CD14-positive monocyte (primary cell): ENCODE measurements around the gene ARL13B. TPM values are rescaled to one million over a fixed set of nuclear protein-coding genes. Genes with fewer than 3 reads are reported as not detected.

Source experiments
- DNase-seq, 3 donors: peaks; one replicate each; pipeline ENCODE4 v3.0.0-alpha.2; 2011 to 2022
- H2AFZ ChIP-seq: 2 replicates; pipeline ENCODE4 v1.6.0; 2012; ENCODE audit warnings: mild to moderate bottlenecking, low read depth, low read length, inconsistent platforms; ENCODE audit not compliant: insufficient read depth, poor library complexity, severe bottlenecking
- H3K27ac ChIP-seq, 2 donors: 1 replicate in 1 of 2; 2 replicates in 1 of 2; pipeline ENCODE4 v1.5.1; 2012 to 2013; ENCODE audit warnings: low read length in 2 of 2, control low read depth in 1 of 2, inconsistent platforms in 1 of 2, low read depth in 1 of 2, mild to moderate bottlenecking in 1 of 2
- H3K27me3 ChIP-seq, 2 donors: one replicate each; pipeline versions ENCODE4 v1.6.0 to v1.6.1; 2011 to 2013; ENCODE audit warnings: low read length in 2 of 2; ENCODE audit not compliant: control insufficient read depth in 2 of 2, insufficient read depth in 2 of 2
- H3K36me3 ChIP-seq, 2 donors: replicated peaks in 1 of 2; 1 replicate in 1 of 2; 2 replicates in 1 of 2; pipeline versions ENCODE4 v1.5.1 to v1.6.1; 2012 to 2013; ENCODE audit warnings: low read length in 2 of 2, control low read depth in 1 of 2, inconsistent platforms in 1 of 2, mild to moderate bottlenecking in 1 of 2; ENCODE audit not compliant: insufficient read depth in 2 of 2, control insufficient read depth in 1 of 2
- H3K4me1 ChIP-seq, 2 donors: 1 replicate in 1 of 2; 2 replicates in 1 of 2; pipeline versions ENCODE4 v1.5.1 to v1.6.1; 2012 to 2013; ENCODE audit warnings: low read length in 2 of 2, control low read depth in 1 of 2, inconsistent platforms in 1 of 2, mild to moderate bottlenecking in 1 of 2, moderate library complexity in 1 of 2; ENCODE audit not compliant: insufficient read depth in 2 of 2, control insufficient read depth in 1 of 2
- H3K4me2 ChIP-seq: replicated peaks from 2 replicates; pipeline ENCODE3; 2012; ENCODE audit warnings: low read length, moderate library complexity, mild to moderate bottlenecking; ENCODE audit not compliant: poor library complexity, severe bottlenecking; ENCODE audit errors: extremely low read depth
- H3K4me3 ChIP-seq, 3 experiments: fragments of 200-600 bp in 1 of 3; sonication (generic) in 1 of 3; replicated peaks in 1 of 3; 1 replicate in 2 of 3; 2 replicates in 1 of 3; pipeline ENCODE4 v1.5.1; 2011 to 2013; ENCODE audit warnings: low read length in 3 of 3, mild to moderate bottlenecking in 3 of 3, control low read depth in 2 of 3, low read depth in 2 of 3, inconsistent platforms in 1 of 3, moderate library complexity in 1 of 3
- H3K79me2 ChIP-seq: 2 replicates; pipeline ENCODE4 v1.6.0; 2012; ENCODE audit warnings: mild to moderate bottlenecking, control low read depth, inconsistent platforms, low read length, moderate library complexity; ENCODE audit not compliant: insufficient read depth
- H3K9ac ChIP-seq: 2 replicates; pipeline ENCODE4 v1.6.0; 2017; ENCODE audit warnings: low read length, mild to moderate bottlenecking; ENCODE audit not compliant: insufficient read depth, poor library complexity, severe bottlenecking
- H3K9me3 ChIP-seq, 2 donors: replicated peaks in 1 of 2; 1 replicate in 1 of 2; 2 replicates in 1 of 2; pipeline versions ENCODE4 v1.5.1 to v1.6.1; 2012 to 2013; ENCODE audit warnings: low read length in 2 of 2, control low read depth in 1 of 2; ENCODE audit not compliant: control insufficient read depth in 1 of 2, insufficient read depth in 1 of 2
- H4K20me1 ChIP-seq: 2 replicates; pipeline ENCODE4 v1.6.0; 2012; ENCODE audit warnings: mild to moderate bottlenecking, low read length, control low read depth, moderate library complexity; ENCODE audit not compliant: insufficient read depth
- H3K27ac Mint-ChIP-seq, 7 donors: one replicate each; pipeline ENCODE4 v1.8.0; 2020; ENCODE audit warnings: mild to moderate bottlenecking in 7 of 7, mixed read lengths in 7 of 7, moderate library complexity in 6 of 7, inconsistent platforms in 2 of 7
- H3K27me3 Mint-ChIP-seq, 3 donors: one replicate each; pipeline ENCODE4 v1.8.0; 2021 to 2022; ENCODE audit warnings: low read depth in 3 of 3, mild to moderate bottlenecking in 3 of 3, mixed read lengths in 3 of 3, moderate library complexity in 3 of 3, inconsistent platforms in 1 of 3
- H3K36me3 Mint-ChIP-seq, 2 donors: one replicate each; pipeline ENCODE4 v1.8.0; 2020; ENCODE audit warnings: mixed read lengths in 2 of 2, inconsistent platforms in 1 of 2, mild to moderate bottlenecking in 1 of 2
- H3K4me1 Mint-ChIP-seq: one replicate; pipeline ENCODE4 v1.8.0; 2020; ENCODE audit warnings: mild to moderate bottlenecking, mixed read lengths
- H3K4me3 Mint-ChIP-seq, 2 donors: one replicate each; pipeline ENCODE4 v1.8.0; 2020; ENCODE audit warnings: mild to moderate bottlenecking in 2 of 2, mixed read lengths in 2 of 2, moderate library complexity in 1 of 2
- H3K9me3 Mint-ChIP-seq, 7 donors: one replicate each; pipeline ENCODE4 v1.8.0; 2020 to 2022; ENCODE audit warnings: mixed read lengths in 7 of 7, mild to moderate bottlenecking in 6 of 7, moderate library complexity in 6 of 7, inconsistent platforms in 2 of 7
- WGBS: methylation state at CpG from one replicate; pipeline ENCODE4 v1.1.5; 2013; ENCODE audit warnings: missing lambda C conversion rate; ENCODE audit not compliant: insufficient coverage; 5-methylcytosine and 5-hydroxymethylcytosine counted together
- intact Hi-C, 2 donors: fragments of 100-400 bp; cut with micrococcal nuclease; formaldehyde crosslinking; loops; one replicate each; pipeline versions ENCODE4 v1.15.0 to v1.15.1; 2023
- polyA plus RNA-seq, 3 donors: library from polyadenylated mRNA; depleted of rRNA in 1 of 3; unstranded in 2 of 3; stranded (reverse) in 1 of 3; fragments of 300-500 nt in 2 of 3; fragments of >200 nt in 1 of 3; fragmentation: Illumina TruSeq in 2 of 3; gene quantifications; 1 replicate in 2 of 3; 2 replicates in 1 of 3; pipeline ENCODE4 v1.2.3, GENCODE V29; 2012 to 2021
- TF ChIP-seq, protein P1 (sequence below): fragments of 200-600 bp; IDR thresholded peaks from one replicate; pipeline ENCODE4 v1.8.0; 2022; ENCODE audit warnings: antibody characterized with exemption, mild to moderate bottlenecking

The ARL13B gene
- polyA plus RNA-seq, 3 donors = 0.97 to 3.8 (median 3.0) TPM

DNA sequence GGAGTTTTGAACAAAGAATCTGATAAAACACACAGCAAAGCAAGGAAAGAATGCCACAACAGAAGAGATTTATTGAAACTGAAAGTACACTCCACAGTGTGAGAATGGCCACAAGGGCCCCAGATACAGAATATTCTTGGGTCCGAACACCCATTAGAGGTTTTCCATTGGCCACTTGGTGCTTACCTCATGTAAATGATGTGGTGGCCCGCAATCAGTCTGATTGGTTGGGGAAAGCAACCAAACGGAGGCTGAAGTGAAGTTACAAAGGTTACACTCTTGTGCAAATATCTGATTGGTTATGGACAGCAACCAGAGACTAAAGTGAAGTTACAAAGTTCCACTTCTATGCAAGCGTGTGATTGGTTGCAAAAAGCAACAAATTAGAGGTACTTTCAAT lies 103.3 kb downstream of the ARL13B start:
- H2AFZ ChIP-seq = no peak overlapping the region
- H3K4me3 ChIP-seq = no peak overlapping the region
- no peak overlapping the region for H3K27ac ChIP-seq
- Mint-ChIP-seq H3K27ac (peak overlapping the region in 1 of 7 donors; percentile 17), H3K27me3 (peaks cover 0 to 2% (median 0%) of the 10 kb centered on the region in 3 donors), H3K4me3 (no peak overlapping the region), H3K36me3 (peaks cover 42 to 57% of the 10 kb centered on the region in 2 donors), H3K9me3 (peaks cover 0 to 2% (median 0%) of the 10 kb centered on the region in 7 donors), H3K4me1 (peaks cover 3% of the 10 kb centered on the region)
- H3K9me3 ChIP-seq = no peaks in the 10 kb centered on the region
- no peaks in the 10 kb centered on the region for H3K27me3 ChIP-seq
- no peak overlapping the region for H3K9ac ChIP-seq
- WGBS = 88% methylated on average over 3 of the region's 4 CpGs
- intact Hi-C loops = no loop called here
- H3K4me1 ChIP-seq = no peaks in the 10 kb centered on the region
- peaks cover 26% of the 10 kb centered on the region for H4K20me1 ChIP-seq
- TF ChIP-seq, protein P1, sequence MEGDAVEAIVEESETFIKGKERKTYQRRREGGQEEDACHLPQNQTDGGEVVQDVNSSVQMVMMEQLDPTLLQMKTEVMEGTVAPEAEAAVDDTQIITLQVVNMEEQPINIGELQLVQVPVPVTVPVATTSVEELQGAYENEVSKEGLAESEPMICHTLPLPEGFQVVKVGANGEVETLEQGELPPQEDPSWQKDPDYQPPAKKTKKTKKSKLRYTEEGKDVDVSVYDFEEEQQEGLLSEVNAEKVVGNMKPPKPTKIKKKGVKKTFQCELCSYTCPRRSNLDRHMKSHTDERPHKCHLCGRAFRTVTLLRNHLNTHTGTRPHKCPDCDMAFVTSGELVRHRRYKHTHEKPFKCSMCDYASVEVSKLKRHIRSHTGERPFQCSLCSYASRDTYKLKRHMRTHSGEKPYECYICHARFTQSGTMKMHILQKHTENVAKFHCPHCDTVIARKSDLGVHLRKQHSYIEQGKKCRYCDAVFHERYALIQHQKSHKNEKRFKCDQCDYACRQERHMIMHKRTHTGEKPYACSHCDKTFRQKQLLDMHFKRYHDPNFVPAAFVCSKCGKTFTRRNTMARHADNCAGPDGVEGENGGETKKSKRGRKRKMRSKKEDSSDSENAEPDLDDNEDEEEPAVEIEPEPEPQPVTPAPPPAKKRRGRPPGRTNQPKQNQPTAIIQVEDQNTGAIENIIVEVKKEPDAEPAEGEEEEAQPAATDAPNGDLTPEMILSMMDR = no peak
- peaks cover 4% of the 10 kb centered on the region for H3K79me2 ChIP-seq
- H3K4me2 ChIP-seq = no peak overlapping the region
- H3K36me3 ChIP-seq = peaks cover 11 to 73% of the 10 kb centered on the region in 2 donors
- no peak for DNase-seq

DNA sequence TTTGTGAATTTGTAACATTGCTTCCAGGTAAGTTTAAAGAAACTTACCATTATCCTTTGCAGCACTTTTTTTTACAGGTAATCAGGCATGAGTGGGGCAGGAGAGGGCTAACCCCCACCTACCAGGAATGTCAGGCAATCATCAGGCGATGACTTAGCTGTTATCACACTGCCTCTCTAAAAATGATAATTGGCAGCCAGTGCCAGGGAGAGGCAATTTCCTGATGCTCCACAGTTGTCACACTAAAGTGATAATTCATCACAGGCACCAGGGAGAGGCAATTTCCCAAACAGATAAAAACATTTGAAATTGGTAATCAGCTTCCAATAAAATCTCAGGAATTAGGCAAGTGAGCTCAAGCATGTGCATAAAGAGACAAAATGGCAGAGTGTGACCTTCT lies 109.2 kb downstream of the ARL13B start:
- Histone ChIP-seq H3K27ac (no peak overlapping the region), H3K27me3 (no peaks in the 10 kb centered on the region), H3K79me2 (no peaks in the 10 kb centered on the region), H3K9me3 (no peaks in the 10 kb centered on the region), H3K36me3 (peaks cover 12 to 76% of the 10 kb centered on the region in 2 donors), H4K20me1 (peaks cover 7% of the 10 kb centered on the region), H2AFZ (no peak overlapping the region), H3K4me1 (peaks cover 7 to 10% of the 10 kb centered on the region in 2 donors), H3K4me2 (no peak overlapping the region), H3K4me3 (no peak overlapping the region), H3K9ac (no peak overlapping the region)
- peak overlapping the region in 1 of 7 donors; percentile 63 for H3K27ac Mint-ChIP-seq
- H3K9me3 Mint-ChIP-seq = peaks cover 0 to 2% (median 0%) of the 10 kb centered on the region in 7 donors
- no peak for DNase-seq
- no peak overlapping the region for H3K4me3 Mint-ChIP-seq
- TF ChIP-seq, protein P1 = no peak
- intact Hi-C loops = no loop called here
- H3K36me3 Mint-ChIP-seq = peaks cover 49 to 53% of the 10 kb centered on the region in 2 donors
- H3K4me1 Mint-ChIP-seq = peaks cover 15% of the 10 kb centered on the region
- H3K27me3 Mint-ChIP-seq = no peaks in the 10 kb centered on the region
- whole genome bisulfite sequencing = no CpG with 5 or more reads among the region's 1 CpG
